ENCODE measurements around the gene CCDC158. TPM values are rescaled to one million over a fixed set of nuclear protein-coding genes. Genes with fewer than 3 reads are reported as not detected.
A peak's percentile ranks its signal among the peaks of the same experiment; 100 is the strongest.

The CCDC158 gene
- total and polyA plus RNA-seq, 7 experiments from 2014 or later = not detected

GRCh38 chr4:76334885-76335284, 86.1 kb downstream of the CCDC158 start:
- Histone ChIP-seq H3K27ac (ENCODE audit: low read depth, low read length) (no peak overlapping the region), H3K4me1 (ENCODE audit: control insufficient read depth in 2 of 2, insufficient read depth in 2 of 2, low read length in 2 of 2) (no peaks in the 10 kb centered on the region), H3K9me3 (ENCODE audit: control insufficient read depth in 2 of 3, low read length in 3 of 3) (no peaks in the 10 kb centered on the region), H3K27me3 (ENCODE audit: control insufficient read depth in 2 of 2, insufficient read depth in 2 of 2, low read length in 2 of 2) (no peaks in the 10 kb centered on the region), H3K36me3 (ENCODE audit: control insufficient read depth in 2 of 3, insufficient read depth in 3 of 3, low read length in 3 of 3) (no peaks in the 10 kb centered on the region), H3K4me3 (ENCODE audit: low read length) (no peak overlapping the region)
- Mint-ChIP-seq H3K36me3 (no peaks in the 10 kb centered on the region), H3K4me3 (no peak overlapping the region), H3K27me3 (peaks cover 0 to 13% (median 6%) of the 10 kb centered on the region in 5 donors), H3K9me3 (no peaks in the 10 kb centered on the region), H3K4me1 (no peaks in the 10 kb centered on the region), H3K27ac (no peak overlapping the region)
- ChIA-PET CTCF (no interaction called here), POLR2A (no interaction called here)
- DNase-seq (no peak), ATAC-seq (no peak)
- intact Hi-C loops (cut with micrococcal nuclease) = no loop called here

- ChIA-PET CTCF (no interaction called here), POLR2A (no interaction called here)
- DNase-seq (no peak), ATAC-seq (no peak)
- Histone ChIP-seq H3K4me1 (ENCODE audit: control insufficient read depth in 2 of 2, insufficient read depth in 2 of 2, low read length in 2 of 2) (no peaks in the 10 kb centered on the region), H3K36me3 (ENCODE audit: control insufficient read depth in 2 of 3, insufficient read depth in 3 of 3, low read length in 3 of 3) (no peaks in the 10 kb centered on the region), H3K27ac (ENCODE audit: low read depth, low read length) (no peak overlapping the region), H3K27me3 (ENCODE audit: control insufficient read depth in 2 of 2, insufficient read depth in 2 of 2, low read length in 2 of 2) (no peaks in the 10 kb centered on the region), H3K9me3 (ENCODE audit: control insufficient read depth in 2 of 3, low read length in 3 of 3) (peaks cover 0 to 19% (median 4%) of the 10 kb centered on the region in 3 experiments), H3K4me3 (ENCODE audit: low read length) (no peak overlapping the region)
- H3K4me3 Mint-ChIP-seq = no peak overlapping the region
- H3K36me3 Mint-ChIP-seq = peaks cover 0 to 22% (median 5%) of the 10 kb centered on the region in 5 donors
- no peaks in the 10 kb centered on the region for H3K4me1 Mint-ChIP-seq
- H3K27ac Mint-ChIP-seq = peak overlapping the region in 1 of 9 donors; percentile 15
- peaks cover 0 to 11% (median 7%) of the 10 kb centered on the region in 5 donors for H3K27me3 Mint-ChIP-seq
- intact Hi-C loops (cut with micrococcal nuclease) = no loop called here
- peaks cover 0 to 41% (median 20%) of the 10 kb centered on the region in 11 donors for H3K9me3 Mint-ChIP-seq
These were observed 94.4 kb downstream of the CCDC158 start for GRCh38 chr4:76326515-76326914.

- no peak for DNase-seq
- CTCF ChIA-PET = no interaction called here
- Mint-ChIP-seq H3K4me1 (no peaks in the 10 kb centered on the region), H3K27me3 (peaks cover 0 to 12% (median 11%) of the 10 kb centered on the region in 5 donors), H3K4me3 (no peak overlapping the region), H3K27ac (no peak overlapping the region), H3K36me3 (peaks cover 0 to 22% (median 5%) of the 10 kb centered on the region in 5 donors), H3K9me3 (peaks cover 0 to 47% (median 27%) of the 10 kb centered on the region in 11 donors)
- intact Hi-C loops (cut with micrococcal nuclease) = no loop called here
- Histone ChIP-seq H3K9me3 (ENCODE audit: control insufficient read depth in 2 of 3, low read length in 3 of 3) (peaks cover 0 to 19% (median 4%) of the 10 kb centered on the region in 3 experiments), H3K27ac (ENCODE audit: low read depth, low read length) (no peak overlapping the region), H3K27me3 (ENCODE audit: control insufficient read depth in 2 of 2, insufficient read depth in 2 of 2, low read length in 2 of 2) (no peaks in the 10 kb centered on the region), H3K4me1 (ENCODE audit: control insufficient read depth in 2 of 2, insufficient read depth in 2 of 2, low read length in 2 of 2) (no peaks in the 10 kb centered on the region), H3K4me3 (ENCODE audit: low read length) (no peak overlapping the region), H3K36me3 (ENCODE audit: control insufficient read depth in 2 of 3, insufficient read depth in 3 of 3, low read length in 3 of 3) (no peaks in the 10 kb centered on the region)
- no peak for ATAC-seq
- POLR2A ChIA-PET = no interaction called here
These were observed 95.9 kb downstream of the CCDC158 start for GRCh38 chr4:76325072-76325471.

- Mint-ChIP-seq H3K4me1 (no peaks in the 10 kb centered on the region), H3K4me3 (no peak overlapping the region), H3K36me3 (peaks cover 0 to 11% (median 4%) of the 10 kb centered on the region in 5 donors), H3K27me3 (peaks cover 0 to 24% (median 11%) of the 10 kb centered on the region in 5 donors), H3K27ac (no peak overlapping the region), H3K9me3 (peaks cover 0 to 54% (median 30%) of the 10 kb centered on the region in 11 donors)
- no peak overlapping the region for H3K4me3 ChIP-seq (ENCODE audit: low read length)
- H3K27me3 ChIP-seq (ENCODE audit: control insufficient read depth in 2 of 2, insufficient read depth in 2 of 2, low read length in 2 of 2) = no peaks in the 10 kb centered on the region
- intact Hi-C loops (cut with micrococcal nuclease) = no loop called here
- ChIA-PET CTCF (no interaction called here), POLR2A (no interaction called here)
- DNase-seq (no peak), ATAC-seq (no peak)
- H3K27ac ChIP-seq (ENCODE audit: low read depth, low read length) = no peak overlapping the region
- H3K4me1 ChIP-seq (ENCODE audit: control insufficient read depth in 2 of 2, insufficient read depth in 2 of 2, low read length in 2 of 2) = no peaks in the 10 kb centered on the region
- H3K36me3 ChIP-seq (ENCODE audit: control insufficient read depth in 2 of 3, insufficient read depth in 3 of 3, low read length in 3 of 3) = no peaks in the 10 kb centered on the region
- peaks cover 0 to 16% (median 4%) of the 10 kb centered on the region in 3 experiments for H3K9me3 ChIP-seq (ENCODE audit: control insufficient read depth in 2 of 3, low read length in 3 of 3)
These were observed 98.7 kb downstream of the CCDC158 start for GRCh38 chr4:76322236-76322635.

GRCh38 chr4:76316131-76316530, 104.8 kb downstream of the CCDC158 start:
- Histone ChIP-seq H3K4me3 (ENCODE audit: low read length) (no peak overlapping the region), H3K27me3 (ENCODE audit: control insufficient read depth in 2 of 2, insufficient read depth in 2 of 2, low read length in 2 of 2) (no peaks in the 10 kb centered on the region), H3K4me1 (ENCODE audit: control insufficient read depth in 2 of 2, insufficient read depth in 2 of 2, low read length in 2 of 2) (no peaks in the 10 kb centered on the region), H3K36me3 (ENCODE audit: control insufficient read depth in 2 of 3, insufficient read depth in 3 of 3, low read length in 3 of 3) (no peaks in the 10 kb centered on the region), H3K9me3 (ENCODE audit: control insufficient read depth in 2 of 3, low read length in 3 of 3) (peaks cover 0 to 5% (median 3%) of the 10 kb centered on the region in 3 experiments), H3K27ac (ENCODE audit: low read depth, low read length) (no peak overlapping the region)
- ChIA-PET CTCF (no interaction called here), POLR2A (interaction anchor here (1.6 kb wide), 1 partner anchor 9 kb away, joined by 4 read pairs; no protein-coding TSS in a partner anchor)
- Mint-ChIP-seq H3K27me3 (peaks cover 0 to 50% (median 29%) of the 10 kb centered on the region in 5 donors), H3K36me3 (peaks cover 2 to 17% (median 12%) of the 10 kb centered on the region in 5 donors), H3K9me3 (peaks cover 6 to 54% (median 28%) of the 10 kb centered on the region in 11 donors), H3K27ac (no peak overlapping the region), H3K4me1 (no peaks in the 10 kb centered on the region), H3K4me3 (no peak overlapping the region)
- intact Hi-C loops (cut with micrococcal nuclease) = no loop called here
- no peak for ATAC-seq
- DNase-seq = no peak

- Histone ChIP-seq H3K4me3 (ENCODE audit: low read length) (no peak overlapping the region), H3K27me3 (ENCODE audit: control insufficient read depth in 2 of 2, insufficient read depth in 2 of 2, low read length in 2 of 2) (no peaks in the 10 kb centered on the region), H3K4me1 (ENCODE audit: control insufficient read depth in 2 of 2, insufficient read depth in 2 of 2, low read length in 2 of 2) (no peaks in the 10 kb centered on the region), H3K27ac (ENCODE audit: low read depth, low read length) (no peak overlapping the region), H3K36me3 (ENCODE audit: control insufficient read depth in 2 of 3, insufficient read depth in 3 of 3, low read length in 3 of 3) (no peaks in the 10 kb centered on the region), H3K9me3 (ENCODE audit: control insufficient read depth in 2 of 3, low read length in 3 of 3) (peaks cover 0 to 5% (median 3%) of the 10 kb centered on the region in 3 experiments)
- H3K4me1 Mint-ChIP-seq = no peaks in the 10 kb centered on the region
- peaks cover 2 to 17% (median 12%) of the 10 kb centered on the region in 5 donors for H3K36me3 Mint-ChIP-seq
- ATAC-seq (no peak), DNase-seq (no peak)
- ChIA-PET CTCF (interaction anchor here (0.6 to 0.7 kb wide), 2 partner anchors 60 to 111 kb away, joined by 3 to 4 read pairs; no protein-coding TSS in a partner anchor), POLR2A (interaction anchor here (1.4 kb wide), 1 partner anchor 10 kb away, joined by 3 read pairs; no protein-coding TSS in a partner anchor)
- peaks cover 5 to 52% (median 26%) of the 10 kb centered on the region in 11 donors for H3K9me3 Mint-ChIP-seq
- intact Hi-C loops (cut with micrococcal nuclease) = no loop called here
- H3K27me3 Mint-ChIP-seq = peaks cover 0 to 47% (median 29%) of the 10 kb centered on the region in 5 donors
- H3K27ac Mint-ChIP-seq = no peak overlapping the region
- H3K4me3 Mint-ChIP-seq = no peak overlapping the region
These were observed 105.5 kb downstream of the CCDC158 start for GRCh38 chr4:76315267-76315918.

- ChIA-PET POLR2A (no interaction called here), CTCF (no interaction called here)
- H3K9me3 Mint-ChIP-seq = peaks cover 2 to 39% (median 20%) of the 10 kb centered on the region in 11 donors
- H3K27ac Mint-ChIP-seq = no peak overlapping the region
- no peak overlapping the region for H3K4me3 Mint-ChIP-seq
- DNase-seq = no peak
- H3K4me1 Mint-ChIP-seq = peaks cover 0 to 2% (median 0%) of the 10 kb centered on the region in 7 donors
- H3K36me3 Mint-ChIP-seq = peaks cover 10 to 17% (median 13%) of the 10 kb centered on the region in 5 donors
- H3K27ac ChIP-seq (ENCODE audit: low read depth, low read length) = no peak overlapping the region
- intact Hi-C loops (cut with micrococcal nuclease) = no loop called here
- H3K27me3 ChIP-seq (ENCODE audit: control insufficient read depth in 2 of 2, insufficient read depth in 2 of 2, low read length in 2 of 2) = no peaks in the 10 kb centered on the region
- H3K9me3 ChIP-seq (ENCODE audit: control insufficient read depth in 2 of 3, low read length in 3 of 3) = peaks cover 0 to 5% (median 3%) of the 10 kb centered on the region in 3 experiments
- ATAC-seq = no peak
- peaks cover 0 to 52% (median 25%) of the 10 kb centered on the region in 5 donors for H3K27me3 Mint-ChIP-seq
- no peaks in the 10 kb centered on the region for H3K4me1 ChIP-seq (ENCODE audit: control insufficient read depth in 2 of 2, insufficient read depth in 2 of 2, low read length in 2 of 2)
- no peaks in the 10 kb centered on the region for H3K36me3 ChIP-seq (ENCODE audit: control insufficient read depth in 2 of 3, insufficient read depth in 3 of 3, low read length in 3 of 3)
- H3K4me3 ChIP-seq (ENCODE audit: low read length) = no peak overlapping the region
These were observed 107.4 kb downstream of the CCDC158 start for GRCh38 chr4:76313547-76313946.
